ENCODE results near the gene CD226. TPM values are rescaled to one million over a fixed set of nuclear protein-coding genes. Genes with fewer than 3 reads are reported as not detected.
"Not testable (repeated sequence)": the region's sequence is repeated elsewhere in the genome, so short reads cannot be mapped to it uniquely, and the experiment has no call there.

The CD226 gene
- total RNA-seq, 1 experiment from 2014 or later = 0.10 TPM

DNA sequence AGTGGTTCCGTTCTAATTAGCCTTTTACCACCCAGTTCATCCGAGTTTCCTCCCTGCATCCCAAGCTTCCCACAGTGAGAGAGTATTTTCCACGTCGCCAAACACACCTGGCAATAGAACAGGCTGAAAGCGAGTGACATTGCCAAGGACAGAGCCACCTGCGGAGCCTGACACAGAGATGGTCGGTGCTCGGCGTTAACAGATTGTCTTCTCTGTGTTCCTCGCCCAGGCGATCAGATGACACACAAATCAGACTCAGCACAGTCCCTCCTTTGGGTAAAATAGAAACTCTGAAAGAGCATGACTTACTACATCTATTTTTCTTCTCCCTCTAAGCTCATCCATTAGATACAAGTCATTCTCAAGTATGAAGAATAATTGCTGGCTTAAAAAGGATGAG, 107.7 kb downstream of the CD226 start:
- Histone ChIP-seq H3K27ac (no peak overlapping the region), H3K36me3 (no peaks in the 10 kb centered on the region), H3K4me1 (no peaks in the 10 kb centered on the region), H3K9me3 (replicated peaks) (no peaks in the 10 kb centered on the region), H3K27me3 (no peaks in the 10 kb centered on the region), H3K4me3 (no peak overlapping the region)
- no peak for DNase-seq

DNA sequence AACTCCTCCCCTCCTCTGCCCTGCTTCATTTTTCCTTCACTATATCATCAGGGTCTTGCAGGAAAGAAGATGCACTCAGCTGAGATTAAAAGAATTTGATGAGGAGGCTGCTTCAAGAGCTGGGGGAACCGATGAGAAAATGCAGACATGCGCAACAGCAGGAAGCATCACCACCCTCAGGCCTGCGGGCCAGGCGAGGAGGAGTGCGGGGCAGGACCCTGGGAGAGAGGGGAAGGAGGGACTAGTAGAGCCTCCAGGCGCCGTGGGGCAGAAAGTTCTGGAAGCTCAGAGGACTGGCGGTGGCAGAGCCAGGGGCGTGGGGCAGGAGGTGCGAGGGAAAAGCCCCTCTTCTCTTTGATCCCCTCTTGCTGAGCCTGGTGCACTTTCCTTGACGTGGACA, 108.2 kb downstream of the CD226 start:
- Histone ChIP-seq H3K4me3 (no peak overlapping the region), H3K27me3 (no peaks in the 10 kb centered on the region), H3K9me3 (replicated peaks) (no peaks in the 10 kb centered on the region), H3K27ac (no peak overlapping the region), H3K36me3 (no peaks in the 10 kb centered on the region), H3K4me1 (no peaks in the 10 kb centered on the region)
- DNase-seq = no peak

DNA sequence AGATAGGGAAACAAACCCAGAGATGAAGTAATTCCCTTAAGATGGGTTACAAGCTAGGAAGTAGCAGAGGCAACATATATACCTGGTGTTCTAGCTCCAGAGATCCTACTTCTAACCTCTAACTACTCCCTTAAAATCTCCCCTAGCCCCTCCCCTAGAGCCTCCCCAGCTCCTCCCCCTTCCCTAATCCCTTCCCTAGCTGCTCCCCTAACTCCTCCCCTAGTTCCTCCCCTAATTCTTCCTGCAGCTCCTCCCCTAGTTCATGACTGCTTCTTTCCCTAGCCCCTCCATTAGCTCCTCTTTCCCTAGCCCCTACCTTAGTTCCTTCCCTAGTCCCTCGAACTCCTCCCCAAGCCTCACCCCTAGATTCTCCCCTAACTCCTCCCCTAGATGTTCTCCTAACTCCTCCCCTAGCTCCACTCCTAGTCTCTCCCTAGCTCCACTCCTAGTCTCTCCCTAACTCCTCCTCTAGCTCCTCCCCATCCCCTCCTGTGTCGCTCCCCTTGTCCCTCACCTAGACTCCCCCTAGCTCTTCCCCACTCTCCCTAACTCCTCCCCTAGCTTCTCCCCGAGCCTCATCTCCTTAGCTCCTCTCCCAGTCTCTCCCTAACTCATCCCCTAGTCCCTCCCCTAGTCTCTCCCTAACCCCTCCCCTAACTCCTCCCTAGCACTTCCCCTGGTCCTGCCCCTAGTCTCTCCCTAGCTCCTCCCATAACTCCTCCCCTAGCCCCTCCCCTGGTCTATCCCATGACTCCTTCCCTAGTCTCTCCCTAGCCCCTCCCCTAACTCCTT, 108.9 kb downstream of the CD226 start:
- no peaks in the 10 kb centered on the region for H3K36me3 ChIP-seq

DNA sequence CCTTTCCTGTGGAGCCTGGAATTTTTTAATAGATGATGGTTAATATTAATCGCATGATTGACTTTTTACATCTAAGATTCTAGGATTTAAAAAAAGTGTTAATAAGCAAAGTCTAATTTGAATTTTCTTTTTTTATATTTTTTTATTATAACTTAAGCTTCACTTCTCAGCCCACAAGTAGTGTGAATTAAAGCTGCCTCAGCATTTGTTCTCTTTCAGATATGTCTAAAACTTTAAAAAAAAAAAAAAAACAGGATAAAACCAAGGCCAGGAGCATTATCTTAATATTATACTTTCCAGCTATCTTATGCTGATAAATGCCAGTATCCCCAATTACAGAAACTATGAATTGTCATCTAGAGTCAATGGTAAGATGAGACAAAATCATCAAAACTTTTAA, 109.7 kb downstream of the CD226 start:
- Histone ChIP-seq H3K27ac (no peak overlapping the region), H3K4me3 (no peak overlapping the region), H3K27me3 (no peaks in the 10 kb centered on the region), H3K36me3 (no peaks in the 10 kb centered on the region), H3K9me3 (replicated peaks) (no peaks in the 10 kb centered on the region), H3K4me1 (no peaks in the 10 kb centered on the region)
- no peak for DNase-seq

More for the DNA sequence above, 108.9 kb downstream of the CD226 start:
- Histone ChIP-seq H3K9me3 (replicated peaks) (no peaks in the 10 kb centered on the region), H3K4me3 (no peak overlapping the region), H3K4me1 (no peaks in the 10 kb centered on the region), H3K27ac (no peak overlapping the region), H3K27me3 (no peaks in the 10 kb centered on the region)
- DNase-seq = peak; percentile 49 to 60

DNA sequence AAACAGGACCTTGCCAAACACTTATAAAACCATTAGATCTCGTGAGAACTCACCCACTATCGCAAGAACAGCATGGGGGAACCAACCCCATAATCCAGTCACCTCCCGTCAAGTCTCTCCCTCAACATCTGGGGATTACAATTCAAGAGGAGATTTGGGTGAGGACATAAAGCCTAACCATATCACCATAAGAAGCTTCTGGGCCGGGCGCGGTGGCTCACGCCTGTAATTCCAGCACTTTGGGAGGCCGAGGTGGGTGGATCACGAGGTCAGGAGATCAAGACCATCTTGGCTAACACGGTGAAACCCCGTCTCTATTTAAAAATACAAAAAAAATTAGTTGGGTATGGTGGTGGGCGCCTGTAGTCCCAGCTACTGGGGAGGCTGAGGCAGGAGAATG, 112.7 kb downstream of the CD226 start:
- not testable (repeated sequence) for H3K27ac ChIP-seq; H3K27me3 ChIP-seq; H3K9me3 ChIP-seq (replicated peaks); DNase-seq; H3K4me3 ChIP-seq; H3K36me3 ChIP-seq; H3K4me1 ChIP-seq

DNA sequence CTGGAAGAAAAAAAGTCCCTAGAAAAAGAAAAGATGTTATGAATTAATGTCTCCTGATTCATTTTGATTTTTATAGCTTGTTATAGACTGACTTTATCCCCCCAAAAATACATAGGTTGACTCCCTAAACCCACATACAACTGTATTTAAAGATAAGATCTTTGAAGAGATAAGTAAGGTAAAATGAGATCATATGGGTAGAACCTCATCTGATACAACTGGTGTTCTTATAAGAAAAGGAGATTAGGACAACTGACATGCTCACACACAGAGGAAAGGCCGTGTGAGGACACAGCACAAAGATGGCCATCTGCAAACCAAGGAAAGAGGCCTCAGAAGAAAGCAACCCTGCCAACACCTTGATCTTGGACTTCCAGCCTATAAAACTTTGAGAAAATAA, 117.5 kb downstream of the CD226 start:
- no peaks in the 10 kb centered on the region for H3K36me3 ChIP-seq
- no peaks in the 10 kb centered on the region for H3K4me1 ChIP-seq
- H3K4me3 ChIP-seq = no peak overlapping the region
- H3K9me3 ChIP-seq (replicated peaks) = no peaks in the 10 kb centered on the region
- no peaks in the 10 kb centered on the region for H3K27me3 ChIP-seq
- no peak overlapping the region for H3K27ac ChIP-seq
- no peak for DNase-seq

DNA sequence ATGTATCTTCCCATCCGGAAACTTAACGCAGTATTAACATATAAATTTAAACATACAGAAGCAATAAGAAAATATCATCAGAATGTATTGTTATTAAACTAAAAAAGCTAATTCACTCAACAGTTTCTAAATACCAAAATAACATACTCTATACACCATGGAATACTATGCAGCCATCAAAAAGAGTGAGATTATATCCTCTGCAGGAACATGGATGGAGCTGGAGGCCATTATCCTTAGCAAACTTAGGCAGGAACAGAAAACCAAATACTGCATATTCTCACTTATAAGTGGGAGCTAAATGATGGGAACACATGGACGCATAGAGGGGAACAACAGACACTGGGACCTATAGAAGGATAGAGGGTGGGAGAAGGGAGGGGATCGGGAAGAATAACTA, 127.1 kb downstream of the CD226 start:
- Histone ChIP-seq H3K27ac (no peak overlapping the region), H3K4me3 (no peak overlapping the region), H3K4me1 (no peaks in the 10 kb centered on the region), H3K9me3 (replicated peaks) (no peaks in the 10 kb centered on the region), H3K27me3 (no peaks in the 10 kb centered on the region), H3K36me3 (no peaks in the 10 kb centered on the region)
- no peak for DNase-seq

DNA sequence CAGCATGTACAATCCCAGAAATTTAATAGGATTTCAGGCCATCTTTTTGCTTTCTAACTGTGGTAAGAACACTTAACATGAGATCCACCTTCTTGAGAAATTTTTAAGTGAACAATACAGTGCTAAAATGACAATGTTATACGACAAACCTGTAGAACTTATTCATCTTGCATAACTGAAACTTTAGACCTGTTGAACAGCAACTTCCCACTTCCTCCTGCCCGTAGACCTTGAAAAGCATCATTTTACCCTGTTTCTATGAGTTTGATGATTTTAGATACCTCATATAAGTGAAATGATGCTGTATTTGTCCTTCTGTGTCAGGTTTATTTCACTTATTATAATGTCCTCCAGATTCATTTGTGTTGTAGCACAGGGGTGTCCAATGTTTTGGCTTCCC, 128.2 kb downstream of the CD226 start:
- Histone ChIP-seq H3K27ac (no peak overlapping the region), H3K27me3 (no peaks in the 10 kb centered on the region), H3K9me3 (replicated peaks) (no peaks in the 10 kb centered on the region), H3K36me3 (no peaks in the 10 kb centered on the region), H3K4me1 (no peaks in the 10 kb centered on the region), H3K4me3 (no peak overlapping the region)
- DNase-seq = no peak

DNA sequence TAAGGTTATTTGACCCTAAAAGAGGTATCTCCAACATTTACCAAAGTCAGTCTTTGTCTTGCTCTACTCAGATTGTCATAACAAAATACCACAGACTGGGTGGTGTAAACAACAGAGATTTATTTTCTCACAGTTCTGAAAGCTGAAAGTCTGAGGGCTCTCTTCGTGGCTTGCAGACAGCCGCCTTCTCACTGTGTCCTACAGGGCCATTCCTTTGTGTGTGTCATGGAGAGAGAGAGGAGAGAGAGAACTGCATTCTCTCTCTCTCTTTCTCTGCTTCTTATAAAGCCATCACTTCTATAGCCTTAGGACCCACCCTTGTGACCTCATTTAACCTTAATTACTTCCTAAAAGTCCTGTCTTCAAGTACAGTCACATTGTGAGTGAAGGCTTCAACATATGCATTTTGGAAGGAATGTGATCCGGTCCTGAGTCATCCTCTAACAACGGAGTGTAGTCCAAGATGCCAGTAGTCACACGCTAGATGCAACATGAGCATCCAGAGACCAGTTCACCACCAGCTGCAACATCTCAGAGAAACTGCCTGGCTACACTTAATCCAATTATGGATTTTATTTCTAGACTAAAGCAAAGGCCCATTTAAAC, 130.2 kb downstream of the CD226 start:
- no peak overlapping the region for H3K27ac ChIP-seq
- H3K4me1 ChIP-seq = no peaks in the 10 kb centered on the region
- no peaks in the 10 kb centered on the region for H3K27me3 ChIP-seq
- H3K4me3 ChIP-seq = no peak overlapping the region
- DNase-seq = peak in 1 of 2 experiments; percentile 2
- no peaks in the 10 kb centered on the region for H3K9me3 ChIP-seq (replicated peaks)
- no peaks in the 10 kb centered on the region for H3K36me3 ChIP-seq

DNA sequence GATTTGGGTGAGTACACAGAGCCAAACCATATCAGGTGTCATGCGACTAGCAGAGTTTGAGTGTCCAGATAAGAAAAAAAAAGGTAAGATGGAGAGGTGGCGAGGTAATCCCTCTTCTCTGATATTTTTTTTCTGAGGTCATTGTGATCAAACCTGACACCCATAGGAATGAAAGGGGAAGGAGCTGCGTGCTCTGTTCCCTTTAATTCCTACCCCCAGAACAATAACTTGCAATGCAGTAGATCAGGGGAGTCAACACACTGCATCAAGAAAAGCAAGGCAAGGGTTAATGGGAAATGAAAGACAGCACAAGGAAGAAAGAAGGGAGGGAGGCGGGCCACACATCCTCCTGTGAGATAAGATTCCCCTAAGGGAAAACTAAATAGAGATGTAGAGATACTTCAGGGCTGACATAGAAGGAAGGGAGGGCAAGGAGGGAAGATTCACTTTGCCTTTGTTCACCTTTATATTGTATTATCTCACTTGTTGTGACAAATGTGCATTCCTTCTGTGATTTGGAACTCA, 132.8 kb downstream of the CD226 start:
- Histone ChIP-seq H3K27me3 (no peaks in the 10 kb centered on the region), H3K4me3 (no peak overlapping the region), H3K36me3 (no peaks in the 10 kb centered on the region), H3K27ac (no peak overlapping the region), H3K4me1 (no peaks in the 10 kb centered on the region), H3K9me3 (replicated peaks) (no peaks in the 10 kb centered on the region)
- DNase-seq = no peak

DNA sequence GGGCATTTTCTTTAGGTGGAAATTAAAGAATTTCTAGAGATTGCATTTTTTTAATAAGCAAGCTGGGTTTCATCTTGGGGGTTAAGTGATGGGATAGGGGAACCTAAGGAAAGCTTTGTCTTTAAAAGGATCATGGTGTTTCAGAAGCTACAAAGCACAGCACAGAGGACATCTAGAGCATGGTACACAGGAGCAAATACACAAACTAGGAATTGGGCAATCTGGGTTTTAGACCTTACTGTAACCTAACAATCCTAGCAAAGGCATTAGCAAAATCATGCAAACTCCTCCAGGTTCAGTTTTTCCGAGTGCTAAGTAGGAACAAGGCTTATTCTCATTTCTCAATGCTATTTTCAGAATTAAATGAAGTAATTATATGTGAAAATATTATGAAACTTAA, 134.1 kb downstream of the CD226 start:
- no peak for DNase-seq
- H3K4me1 ChIP-seq = no peaks in the 10 kb centered on the region

DNA sequence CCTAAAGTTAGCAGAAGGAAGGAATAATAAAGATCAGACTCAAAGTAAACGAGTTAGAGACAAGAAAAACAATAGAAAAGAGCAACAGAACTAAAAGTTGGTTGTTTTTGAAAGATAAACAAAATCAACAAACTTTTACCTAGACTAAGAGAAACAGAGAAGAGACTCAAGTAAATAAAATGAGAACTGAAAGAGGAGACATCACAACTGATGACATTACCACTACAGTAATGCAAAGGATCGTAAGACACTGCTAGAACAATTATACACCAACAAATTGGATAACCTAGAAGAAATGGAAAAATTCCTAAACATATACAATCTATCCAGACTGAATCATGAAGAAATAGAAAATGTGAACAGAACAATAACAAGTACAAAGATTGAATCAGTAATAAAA, 139.3 kb downstream of the CD226 start:
- Histone ChIP-seq H3K9me3 (replicated peaks) (no peaks in the 10 kb centered on the region), H3K27me3 (no peaks in the 10 kb centered on the region), H3K27ac (no peak overlapping the region), H3K4me3 (no peak overlapping the region), H3K36me3 (no peaks in the 10 kb centered on the region), H3K4me1 (no peaks in the 10 kb centered on the region)
- DNase-seq = no peak

More for the DNA sequence above, 134.1 kb downstream of the CD226 start:
- no peaks in the 10 kb centered on the region for H3K27me3 ChIP-seq
- H3K36me3 ChIP-seq = no peaks in the 10 kb centered on the region
- H3K9me3 ChIP-seq (replicated peaks) = no peaks in the 10 kb centered on the region
- H3K4me3 ChIP-seq = no peak overlapping the region
- H3K27ac ChIP-seq = no peak overlapping the region

DNA sequence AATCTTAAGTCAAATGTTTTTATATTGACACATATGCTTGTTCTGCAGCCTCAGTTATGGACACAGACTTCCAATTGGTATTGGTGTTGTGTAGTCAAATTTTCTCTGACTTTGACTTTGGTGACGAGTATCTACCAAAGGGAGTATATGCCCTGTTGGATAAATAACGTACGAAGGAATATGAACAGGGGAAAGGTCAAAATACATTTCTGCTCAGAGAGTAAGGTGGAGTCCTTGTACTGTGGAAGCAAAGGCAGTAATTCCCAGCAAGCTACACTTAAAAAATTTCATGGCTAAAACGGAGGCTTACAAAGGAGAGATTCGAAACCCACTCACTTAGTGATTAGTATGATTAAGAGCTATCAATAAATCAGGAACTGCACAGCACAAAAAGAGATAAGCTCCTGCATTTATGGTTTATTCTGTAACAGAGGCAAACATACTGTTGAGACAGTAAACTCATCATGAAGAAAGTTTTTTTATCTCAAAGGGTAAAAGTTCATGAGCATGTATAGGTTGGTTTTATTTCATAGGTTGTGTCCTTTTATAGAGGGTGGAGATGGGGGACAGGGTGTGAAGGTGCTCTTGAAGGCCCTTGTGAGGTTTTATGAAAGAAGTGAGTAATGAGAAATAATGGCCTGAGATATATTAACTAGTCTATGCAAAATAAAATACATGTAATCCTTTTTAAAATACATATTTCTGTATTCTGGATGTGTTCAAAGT, 142.7 kb downstream of the CD226 start:
- DNase-seq = no peak
- no peaks in the 10 kb centered on the region for H3K36me3 ChIP-seq
- H3K4me1 ChIP-seq = no peaks in the 10 kb centered on the region
- H3K4me3 ChIP-seq = no peak overlapping the region
- no peaks in the 10 kb centered on the region for H3K9me3 ChIP-seq (replicated peaks)
- no peak overlapping the region for H3K27ac ChIP-seq
- H3K27me3 ChIP-seq = no peaks in the 10 kb centered on the region

Measured in SJCRH30 (cell line).